GM23338 (cell line): ENCODE measurements around the gene TSEN2. TPM values are rescaled to one million over a fixed set of nuclear protein-coding genes. Genes with fewer than 3 reads are reported as not detected.

Experiments used
- ATAC-seq: fragments of 200-7000 bp; cut with Tn5 transposase; 3 replicates; pipeline ENCODE4 v1.9.1; 2020
- DNase-seq: peaks from one replicate; pipeline ENCODE4 v3.0.0-alpha.2; 2015; ENCODE audit warnings: low spot score
- H2AFZ ChIP-seq: fragments of 200-600 bp; sonication (generic); 2 replicates; pipeline ENCODE4 v1.8.0; 2016; ENCODE audit warnings: antibody characterized with exemption, mild to moderate bottlenecking, moderate library complexity
- H3F3A ChIP-seq: fragments of 200-600 bp; sonication (generic); replicated peaks from 2 replicates; pipeline ENCODE4 v1.8.0; 2017; ENCODE audit warnings: antibody characterized with exemption, mixed run types, low read depth
- H3K27ac ChIP-seq: fragments of 200-600 bp; sonication (generic); 2 replicates; pipeline ENCODE4 v1.6.1; 2016; ENCODE audit warnings: low read depth
- H3K27me3 ChIP-seq: fragments of 200-600 bp; sonication (generic); 2 replicates; pipeline ENCODE4 v1.8.0; 2016; ENCODE audit warnings: mild to moderate bottlenecking, mixed run types, moderate library complexity; ENCODE audit not compliant: insufficient read depth
- H3K36me3 ChIP-seq: fragments of 200-600 bp; sonication (generic); 2 replicates; pipeline ENCODE4 v1.8.0; 2016; ENCODE audit warnings: mild to moderate bottlenecking; ENCODE audit not compliant: insufficient read depth
- H3K4me1 ChIP-seq: fragments of 200-600 bp; sonication (generic); 2 replicates; pipeline ENCODE4 v1.8.0; 2016; ENCODE audit warnings: mild to moderate bottlenecking, moderate library complexity; ENCODE audit not compliant: insufficient read depth
- H3K4me2 ChIP-seq: fragments of 200-600 bp; sonication (generic); 2 replicates; pipeline ENCODE4 v1.7.1; 2017; ENCODE audit warnings: mixed run types
- H3K4me3 ChIP-seq: fragments of 200-600 bp; sonication (generic); 2 replicates; pipeline ENCODE4 v1.6.1; 2016; ENCODE audit warnings: mixed run types
- H3K79me2 ChIP-seq: fragments of 200-600 bp; sonication (generic); replicated peaks from 2 replicates; pipeline ENCODE4 v1.8.0; 2017; ENCODE audit warnings: mild to moderate bottlenecking; ENCODE audit not compliant: insufficient read depth
- H3K9me2 ChIP-seq: fragments of 200-600 bp; sonication (generic); 2 replicates; pipeline ENCODE4 v1.8.0; 2017; ENCODE audit not compliant: insufficient read depth
- H4K20me1 ChIP-seq: fragments of 200-600 bp; sonication (generic); replicated peaks from 2 replicates; pipeline ENCODE4 v1.8.0; 2017; ENCODE audit warnings: mild to moderate bottlenecking; ENCODE audit not compliant: insufficient read depth
- H3K27ac Mint-ChIP-seq: 2 replicates; pipeline ENCODE4 v1.8.0; 2020; ENCODE audit warnings: inconsistent platforms, mild to moderate bottlenecking, moderate library complexity, mixed read lengths
- H3K27me3 Mint-ChIP-seq: 3 replicates; pipeline ENCODE4 v1.8.0; 2022; ENCODE audit warnings: low read depth, mild to moderate bottlenecking, moderate library complexity, mixed read lengths, inconsistent platforms; ENCODE audit not compliant: insufficient read depth, poor library complexity
- H3K36me3 Mint-ChIP-seq: 3 replicates; pipeline ENCODE4 v1.8.0; 2021; ENCODE audit warnings: low read depth, mild to moderate bottlenecking, inconsistent platforms, moderate library complexity, mixed read lengths
- H3K4me1 Mint-ChIP-seq: 3 replicates; pipeline ENCODE4 v1.8.0; 2020; ENCODE audit warnings: mild to moderate bottlenecking, inconsistent platforms, mixed read lengths
- H3K4me3 Mint-ChIP-seq: 3 replicates; pipeline ENCODE4 v1.8.0; 2021; ENCODE audit warnings: moderate library complexity, mild to moderate bottlenecking, inconsistent platforms, mixed read lengths
- H3K9me3 Mint-ChIP-seq: 3 replicates; pipeline ENCODE4 v1.8.0; 2020; ENCODE audit warnings: moderate library complexity, mild to moderate bottlenecking, inconsistent platforms, mixed read lengths
- CREB1 ChIP-seq: fragments of 250-450 bp; sonication (Bioruptor Pico); IDR thresholded peaks from 2 replicates; pipeline ENCODE4 v1.5.0; 2020; ENCODE audit warnings: low read depth, mild to moderate bottlenecking, moderate library complexity
- ETS1 ChIP-seq: IDR thresholded peaks from 2 replicates; pipeline ENCODE4 v1.6.1; 2016; ENCODE audit warnings: antibody characterized with exemption
- EZH2 ChIP-seq: fragments of 200-600 bp; sonication (generic); IDR thresholded peaks from one replicate; pipeline ENCODE4 v1.8.0; 2017; ENCODE audit warnings: antibody characterized with exemption, mild to moderate bottlenecking, low read depth; ENCODE audit not compliant: unreplicated experiment
- EZH2phosphoT487 ChIP-seq: fragments of 200-600 bp; sonication (generic); IDR thresholded peaks from one replicate; pipeline ENCODE4 v1.8.1; 2018; ENCODE audit warnings: antibody characterized with exemption; ENCODE audit not compliant: unreplicated experiment
- JUNB ChIP-seq: IDR thresholded peaks from one replicate; pipeline ENCODE4 v1.6.1; 2016; ENCODE audit warnings: antibody characterized with exemption; ENCODE audit not compliant: unreplicated experiment
- NANOG ChIP-seq: IDR thresholded peaks from 2 replicates; pipeline ENCODE4 v1.6.1; 2016; ENCODE audit warnings: antibody characterized with exemption, borderline replicate concordance
- POLR2AphosphoS5 ChIP-seq: IDR thresholded peaks from 2 replicates; pipeline ENCODE4 v1.6.1; 2016; ENCODE audit warnings: antibody characterized with exemption, low read depth
- STAT1 ChIP-seq: IDR thresholded peaks from one replicate; pipeline ENCODE4 v1.6.1; 2016; ENCODE audit warnings: antibody characterized with exemption; ENCODE audit not compliant: unreplicated experiment
- ZNF114 ChIP-seq: fragments of 250-450 bp; sonication (Bioruptor Pico); IDR thresholded peaks from 2 replicates; pipeline ENCODE4 v1.5.0; 2020; ENCODE audit warnings: mild to moderate bottlenecking, moderate library complexity
- ZNF331 ChIP-seq: fragments of 250-450 bp; sonication (Bioruptor Pico); IDR thresholded peaks from 2 replicates; pipeline ENCODE4 v1.5.0; 2020; ENCODE audit warnings: low read depth, mild to moderate bottlenecking, moderate library complexity
- polyA plus RNA-seq: library from polyadenylated mRNA; unstranded; fragments of >200 nt; fragmentation: Nextera tagmentation; extraction: Ambion mirVana; gene quantifications from 2 replicates; pipeline ENCODE4 v1.2.1, GENCODE V29; 2016
- total RNA-seq: library from RNA; depleted of rRNA; stranded (reverse); fragments of >200 nt; shearing (Covaris generic); gene quantifications from 2 replicates; pipeline ENCODE4 v1.2.3, GENCODE V29; 2014
- TF ChIP-seq, protein P1 (sequence below), 2 experiments: fragments of 200-600 bp in 1 of 2; sonication (generic) in 1 of 2; conservative IDR thresholded peaks; 2 replicates each; pipeline versions ENCODE4 v1.5.1 to v1.6.1; 2016 to 2017; ENCODE audit warnings: antibody characterized with exemption in 2 of 2, low read depth in 2 of 2, mild to moderate bottlenecking in 2 of 2, moderate library complexity in 1 of 2

TSEN2 gene
- total and polyA plus RNA-seq, 2 experiments from 2014 or later, result 27.7 to 30.0 TPM

GRCh38 chr3:12437221-12437605, 47.1 kb upstream of the TSEN2 start:
- H3K27me3 ChIP-seq, result no peaks in the 10 kb centered on the region
- no peak overlapping the region for H3K27ac Mint-ChIP-seq

GRCh38 chr3:12437861-12438260, 46.4 kb upstream of the TSEN2 start:
- no peak for DNase-seq
- peaks cover 7% of the 10 kb centered on the region for H3K27me3 Mint-ChIP-seq
- H3K4me3 ChIP-seq, result no peak overlapping the region

More at GRCh38 chr3:12437221-12437605, 47.1 kb upstream of the TSEN2 start:
- Mint-ChIP-seq H3K36me3 (no peaks in the 10 kb centered on the region; the same call in 2 of the 3 replicates), H3K9me3 (no peaks in the 10 kb centered on the region), H3K4me1 (peaks cover 5% of the 10 kb centered on the region), H3K4me3 (no peak overlapping the region), H3K27me3 (peaks cover 7% of the 10 kb centered on the region)
- ATAC-seq, result no peak
- no peaks in the 10 kb centered on the region for H3K4me1 ChIP-seq
- TF ChIP-seq CREB1 (CRISPR knock-in tag) (no peak), POLR2AphosphoS5 (no peak), NANOG (no peak), ZNF114 (CRISPR knock-in tag) (no peak), EZH2 (no peak), JUNB (no peak)
- TF ChIP-seq, protein P1, sequence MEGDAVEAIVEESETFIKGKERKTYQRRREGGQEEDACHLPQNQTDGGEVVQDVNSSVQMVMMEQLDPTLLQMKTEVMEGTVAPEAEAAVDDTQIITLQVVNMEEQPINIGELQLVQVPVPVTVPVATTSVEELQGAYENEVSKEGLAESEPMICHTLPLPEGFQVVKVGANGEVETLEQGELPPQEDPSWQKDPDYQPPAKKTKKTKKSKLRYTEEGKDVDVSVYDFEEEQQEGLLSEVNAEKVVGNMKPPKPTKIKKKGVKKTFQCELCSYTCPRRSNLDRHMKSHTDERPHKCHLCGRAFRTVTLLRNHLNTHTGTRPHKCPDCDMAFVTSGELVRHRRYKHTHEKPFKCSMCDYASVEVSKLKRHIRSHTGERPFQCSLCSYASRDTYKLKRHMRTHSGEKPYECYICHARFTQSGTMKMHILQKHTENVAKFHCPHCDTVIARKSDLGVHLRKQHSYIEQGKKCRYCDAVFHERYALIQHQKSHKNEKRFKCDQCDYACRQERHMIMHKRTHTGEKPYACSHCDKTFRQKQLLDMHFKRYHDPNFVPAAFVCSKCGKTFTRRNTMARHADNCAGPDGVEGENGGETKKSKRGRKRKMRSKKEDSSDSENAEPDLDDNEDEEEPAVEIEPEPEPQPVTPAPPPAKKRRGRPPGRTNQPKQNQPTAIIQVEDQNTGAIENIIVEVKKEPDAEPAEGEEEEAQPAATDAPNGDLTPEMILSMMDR (conservative IDR thresholded peaks at IDR 0.05; ENCODE audit: low read depth in 2 of 2), result no peak
- H3F3A ChIP-seq, result no peaks in the 10 kb centered on the region
- H3K79me2 ChIP-seq, result no peaks in the 10 kb centered on the region
- DNase-seq, result no peak
- H2AFZ ChIP-seq, result no peak overlapping the region
- no peaks in the 10 kb centered on the region for H3K36me3 ChIP-seq
- no peak overlapping the region for H3K27ac ChIP-seq
- H3K9me2 ChIP-seq, result no peaks in the 10 kb centered on the region
- H4K20me1 ChIP-seq, result no peaks in the 10 kb centered on the region
- no peak overlapping the region for H3K4me3 ChIP-seq
- no peak overlapping the region for H3K4me2 ChIP-seq

GRCh38 chr3:12438318-12438717, 46.0 kb upstream of the TSEN2 start:
- peaks cover 5% of the 10 kb centered on the region for H3K4me1 Mint-ChIP-seq
- H3K79me2 ChIP-seq, result no peaks in the 10 kb centered on the region
- no peak overlapping the region for H3K4me3 Mint-ChIP-seq
- H2AFZ ChIP-seq, result no peak overlapping the region; the same call in 1 of the 2 replicates
- no peaks in the 10 kb centered on the region for H3F3A ChIP-seq
- no peaks in the 10 kb centered on the region; the same call in 2 of the 3 replicates for H3K36me3 Mint-ChIP-seq
- H3K9me3 Mint-ChIP-seq, result no peaks in the 10 kb centered on the region
- H3K27me3 Mint-ChIP-seq, result peaks cover 5% of the 10 kb centered on the region
- H3K4me3 ChIP-seq, result no peak overlapping the region
- H3K9me2 ChIP-seq, result no peaks in the 10 kb centered on the region
- no peaks in the 10 kb centered on the region for H3K36me3 ChIP-seq
- no peaks in the 10 kb centered on the region for H4K20me1 ChIP-seq
- H3K27ac Mint-ChIP-seq, result no peak overlapping the region
- DNase-seq, result no peak
- H3K27ac ChIP-seq, result no peak overlapping the region
- no peak overlapping the region for H3K4me2 ChIP-seq
- no peaks in the 10 kb centered on the region for H3K27me3 ChIP-seq
- H3K4me1 ChIP-seq, result no peaks in the 10 kb centered on the region
- no peak for ATAC-seq
- TF ChIP-seq NANOG (no peak), POLR2AphosphoS5 (no peak), ETS1 (no peak), STAT1 (no peak), ZNF331 (no peak), EZH2phosphoT487 (no peak)
- TF ChIP-seq, protein P1 (conservative IDR thresholded peaks at IDR 0.05; ENCODE audit: low read depth in 2 of 2), result no peak

More at GRCh38 chr3:12437861-12438260, 46.4 kb upstream of the TSEN2 start:
- Mint-ChIP-seq H3K36me3 (no peaks in the 10 kb centered on the region; the same call in 2 of the 3 replicates), H3K9me3 (no peaks in the 10 kb centered on the region), H3K27ac (no peak overlapping the region), H3K4me1 (peaks cover 5% of the 10 kb centered on the region), H3K4me3 (no peak overlapping the region)
- Histone ChIP-seq H3F3A (no peaks in the 10 kb centered on the region), H3K9me2 (no peaks in the 10 kb centered on the region), H2AFZ (no peak overlapping the region; the same call in 1 of the 2 replicates), H4K20me1 (no peaks in the 10 kb centered on the region), H3K36me3 (no peaks in the 10 kb centered on the region), H3K27me3 (no peaks in the 10 kb centered on the region), H3K4me2 (no peak overlapping the region), H3K27ac (no peak overlapping the region), H3K4me1 (no peaks in the 10 kb centered on the region), H3K79me2 (no peaks in the 10 kb centered on the region)
- no peak for ATAC-seq
- TF ChIP-seq ZNF114 (CRISPR knock-in tag) (no peak), STAT1 (no peak), NANOG (no peak)
